HG02623 (cell line): ENCODE measurements around the gene CASP10.

Experiments used
- ATAC-seq: cut with Tn5 transposase; IDR thresholded peaks from one replicate; pipeline ENCODE4 v1.9.1; 2021; ENCODE audit warnings: moderate library complexity; ENCODE audit not compliant: unreplicated experiment

Gene CASP10

DNA sequence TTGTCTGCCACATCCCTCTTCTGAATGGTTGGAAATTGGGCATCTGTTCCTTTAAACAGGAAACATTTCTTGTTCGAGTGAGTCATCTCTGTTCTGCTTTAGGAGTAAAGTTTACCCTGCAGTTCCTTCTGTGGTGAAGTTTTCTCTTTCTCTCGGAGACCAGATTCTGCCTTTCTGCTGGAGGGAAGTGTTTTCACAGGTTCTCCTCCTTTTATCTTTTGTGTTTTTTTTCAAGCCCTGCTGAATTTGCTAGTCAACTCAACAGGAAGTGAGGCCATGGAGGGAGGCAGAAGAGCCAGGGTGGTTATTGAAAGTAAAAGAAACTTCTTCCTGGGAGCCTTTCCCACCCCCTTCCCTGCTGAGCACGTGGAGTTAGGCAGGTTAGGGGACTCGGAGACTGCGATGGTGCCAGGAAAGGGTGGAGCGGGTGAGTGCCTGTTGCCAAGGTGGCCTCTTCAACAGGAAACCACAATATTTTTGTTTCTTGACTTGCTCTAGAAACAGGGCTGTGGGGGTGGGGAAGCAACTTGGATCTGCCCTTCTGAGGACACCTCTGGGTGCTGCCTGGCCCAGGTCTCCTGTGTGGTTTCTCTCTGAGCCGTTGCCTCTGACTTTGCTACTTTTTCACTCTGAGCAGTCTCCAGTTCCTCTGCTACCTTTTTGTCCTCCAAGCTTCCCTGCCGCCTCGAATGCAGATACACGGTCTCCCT is 75.2 kb downstream of the CASP10 start:
- ATAC-seq, result peak; percentile 62

DNA sequence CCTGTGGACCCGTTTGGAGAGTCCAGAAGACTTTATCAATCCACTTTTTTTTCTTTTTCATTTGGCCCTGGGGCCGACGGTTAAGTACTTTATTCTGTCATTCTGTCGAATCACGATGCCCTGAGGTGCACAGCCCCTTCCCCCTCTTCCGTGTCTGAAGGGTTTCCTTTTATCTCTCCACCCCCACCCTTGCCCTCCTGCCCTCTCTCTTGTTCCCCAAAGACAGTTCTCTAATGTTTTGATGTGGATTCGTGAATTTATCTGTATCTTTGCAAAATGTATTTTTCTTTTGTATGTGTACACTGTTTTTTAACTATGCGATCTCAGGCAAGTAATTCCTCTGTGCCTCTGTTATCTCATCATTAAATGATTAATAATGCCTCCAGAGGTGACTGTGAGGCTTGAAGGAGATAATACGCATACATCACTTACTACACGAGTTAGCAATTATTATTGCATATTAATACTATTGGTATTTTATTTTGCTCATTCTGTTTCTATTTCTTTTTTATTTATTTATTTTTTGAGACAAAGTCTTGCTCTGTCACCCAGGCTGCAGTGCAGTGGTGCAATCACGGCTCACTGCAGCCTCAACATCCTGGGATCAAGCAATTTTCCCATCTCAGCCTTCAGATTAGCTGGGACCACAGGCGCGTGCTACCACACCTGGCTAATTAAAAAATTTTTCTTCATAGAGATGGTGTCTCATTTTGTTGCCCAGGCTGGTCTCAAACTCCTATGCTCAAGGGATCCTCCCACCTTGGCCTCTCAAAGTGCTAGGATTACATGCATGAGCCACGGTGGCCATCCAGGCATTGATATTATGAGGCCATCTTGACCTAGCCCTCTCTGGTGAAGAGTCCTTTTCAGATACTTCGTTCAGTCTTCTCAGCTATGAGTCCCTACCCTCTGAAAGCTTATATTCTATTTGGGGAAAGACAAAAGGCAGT is 76.0 kb downstream of the CASP10 start:
- peak; percentile 2 for ATAC-seq

DNA sequence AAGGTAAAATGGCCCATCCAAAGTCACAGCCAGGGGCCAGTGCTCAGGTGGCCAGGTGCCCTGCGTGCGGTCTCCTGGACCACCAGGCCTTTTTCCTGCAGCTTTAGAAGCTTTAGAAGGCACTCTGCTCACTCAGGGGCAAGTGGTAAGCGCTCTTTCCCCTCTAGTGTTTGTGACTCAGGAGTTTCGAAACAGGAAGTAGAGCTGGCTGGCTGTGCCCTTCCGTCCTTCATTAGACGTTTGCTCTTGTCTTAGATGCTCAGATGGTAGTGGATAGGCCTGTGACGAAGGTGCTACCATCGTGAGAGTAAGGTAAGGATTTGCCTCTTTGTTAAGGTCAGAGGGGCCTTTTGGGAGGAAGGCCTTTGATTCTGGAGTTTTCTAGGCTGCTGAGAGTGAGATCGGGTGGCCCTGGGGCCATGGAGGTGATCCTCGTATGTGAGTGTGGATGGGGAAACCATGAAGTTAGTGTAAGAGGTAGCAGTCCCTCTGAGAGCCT is 77.4 kb downstream of the CASP10 start, which contains the start of gene CASP8:
TSS of gene CASP8 (plus strand) at position 235 of the 499 bp plus-strand sequence. CDS start 5,951 bp downstream, outside the sequence.
- no peak for ATAC-seq

DNA sequence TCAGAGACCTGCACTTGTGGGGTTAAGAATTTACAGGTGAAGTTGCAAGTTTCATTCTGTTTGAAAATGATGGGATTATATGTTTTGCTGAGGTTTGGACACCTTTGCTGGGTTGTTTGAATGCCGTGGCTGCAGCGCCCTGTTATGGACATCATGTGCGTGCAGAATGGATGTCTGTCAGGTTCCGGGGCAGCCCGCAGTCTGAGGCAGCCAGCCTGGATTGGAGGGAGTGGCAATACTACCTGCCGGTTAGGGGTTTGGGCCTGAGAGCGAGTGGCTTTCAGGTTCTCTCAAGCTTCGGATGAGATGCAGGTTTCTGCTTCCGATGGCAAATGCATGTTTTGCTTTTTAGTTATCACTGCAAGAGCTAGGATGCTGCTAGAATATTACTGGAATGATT is 78.5 kb downstream of the CASP10 start:
- no peak for ATAC-seq

DNA sequence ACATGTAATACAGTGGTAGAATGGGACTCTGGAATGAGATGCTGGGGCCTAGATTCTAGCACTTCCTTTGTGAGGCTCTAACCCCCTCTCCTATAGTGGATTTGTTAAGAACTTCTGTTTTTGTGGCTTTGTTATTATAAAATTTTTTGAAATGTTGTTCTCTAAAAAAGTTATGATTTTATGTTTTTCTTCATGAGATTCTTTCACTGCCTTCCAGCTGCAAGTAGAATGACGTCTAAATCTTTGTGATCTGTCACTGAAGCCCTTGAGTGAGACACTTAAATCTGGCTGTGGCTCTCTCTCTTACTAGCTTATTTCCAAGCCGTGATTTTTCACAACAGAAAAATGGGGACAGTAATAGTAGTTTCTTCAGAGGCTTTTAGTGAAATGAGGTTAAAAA is 79.0 kb downstream of the CASP10 start:
- ATAC-seq, result no peak

DNA sequence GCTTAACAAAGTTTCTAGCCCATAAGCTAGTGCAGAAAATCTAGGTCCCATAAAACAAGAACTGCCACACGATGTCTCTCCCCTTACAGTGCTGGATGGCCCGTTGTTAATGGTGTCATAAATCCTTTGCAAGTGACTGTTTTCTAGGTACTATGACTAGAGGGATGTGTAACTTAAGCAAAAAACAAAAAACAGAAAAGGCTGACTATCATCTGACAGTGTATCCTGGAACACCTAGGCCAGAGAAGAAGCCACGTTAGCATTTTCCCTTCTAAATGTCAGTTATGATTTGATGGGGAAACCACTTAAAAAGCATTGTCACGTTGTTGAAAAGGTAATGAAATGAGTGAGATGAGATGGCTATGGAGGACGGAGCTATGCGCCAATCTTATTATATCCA is 79.8 kb downstream of the CASP10 start:
- ATAC-seq, result no peak

DNA sequence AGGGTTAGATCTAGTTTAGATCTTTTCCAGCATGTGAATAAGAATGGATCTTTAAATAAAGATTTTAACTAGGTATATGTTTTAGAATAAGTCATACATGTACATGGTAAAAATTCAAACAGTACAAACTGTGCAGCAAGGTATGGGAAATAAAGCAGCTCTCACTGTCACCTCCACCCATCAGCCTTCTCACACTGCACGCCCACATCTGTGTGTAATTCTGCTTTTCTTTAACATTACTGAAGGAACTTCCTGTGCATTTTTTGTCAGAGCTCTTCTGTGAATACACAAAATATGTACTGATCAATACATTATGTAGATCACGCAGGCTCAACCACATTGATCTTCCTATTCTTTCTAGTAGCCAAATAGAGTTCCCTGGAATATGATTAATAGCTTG is 80.8 kb downstream of the CASP10 start:
- no peak for ATAC-seq

DNA sequence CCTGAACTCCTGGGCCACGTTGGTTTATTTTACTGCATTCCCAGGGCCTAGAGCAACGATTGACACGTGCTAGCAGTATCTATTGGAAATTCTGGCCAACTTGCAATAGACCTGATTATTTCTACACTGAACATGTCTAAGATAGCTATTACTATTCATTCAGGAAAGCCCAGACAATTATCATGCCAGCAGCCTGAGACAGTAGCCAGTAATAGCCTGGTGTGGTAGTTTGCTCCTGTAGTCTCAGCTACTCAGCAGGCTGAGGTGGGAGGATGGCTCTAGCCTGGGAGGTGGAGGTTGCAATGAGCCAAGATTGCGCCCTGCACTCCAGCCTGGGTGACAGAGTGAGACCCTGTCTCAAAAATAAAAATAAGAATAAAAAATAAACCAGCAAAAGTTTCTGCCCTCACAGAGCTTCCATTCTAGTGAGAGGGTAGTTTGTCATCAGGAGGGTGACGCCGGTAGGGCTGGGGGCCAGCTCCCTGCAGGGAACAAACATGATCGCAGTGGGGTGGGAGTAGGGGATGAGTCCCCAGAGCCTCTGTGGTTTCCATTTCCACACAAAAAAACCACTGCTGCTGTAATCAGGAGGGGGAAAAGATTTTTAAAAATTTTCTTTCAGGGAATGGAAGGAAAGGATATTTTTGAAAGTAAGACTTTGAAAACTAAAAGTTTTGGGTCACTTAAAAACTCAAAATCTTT is 81.7 kb downstream of the CASP10 start:
- ATAC-seq, result no peak

DNA sequence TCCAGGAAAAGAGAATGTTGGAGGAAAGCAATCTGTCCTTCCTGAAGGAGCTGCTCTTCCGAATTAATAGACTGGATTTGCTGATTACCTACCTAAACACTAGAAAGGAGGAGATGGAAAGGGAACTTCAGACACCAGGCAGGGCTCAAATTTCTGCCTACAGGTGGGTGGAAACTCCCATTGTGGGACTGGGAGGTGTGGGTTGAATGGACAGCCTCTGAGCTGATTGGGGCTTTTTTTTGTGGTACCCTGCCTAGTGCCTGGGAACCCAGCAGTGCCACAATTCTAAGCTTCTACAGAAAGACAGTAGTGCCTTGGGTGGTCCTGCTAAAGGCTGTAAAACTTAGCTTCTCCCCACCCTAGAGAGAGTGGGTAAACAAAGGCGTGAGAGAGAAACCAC is 83.7 kb downstream of the CASP10 start:
- no peak for ATAC-seq

DNA sequence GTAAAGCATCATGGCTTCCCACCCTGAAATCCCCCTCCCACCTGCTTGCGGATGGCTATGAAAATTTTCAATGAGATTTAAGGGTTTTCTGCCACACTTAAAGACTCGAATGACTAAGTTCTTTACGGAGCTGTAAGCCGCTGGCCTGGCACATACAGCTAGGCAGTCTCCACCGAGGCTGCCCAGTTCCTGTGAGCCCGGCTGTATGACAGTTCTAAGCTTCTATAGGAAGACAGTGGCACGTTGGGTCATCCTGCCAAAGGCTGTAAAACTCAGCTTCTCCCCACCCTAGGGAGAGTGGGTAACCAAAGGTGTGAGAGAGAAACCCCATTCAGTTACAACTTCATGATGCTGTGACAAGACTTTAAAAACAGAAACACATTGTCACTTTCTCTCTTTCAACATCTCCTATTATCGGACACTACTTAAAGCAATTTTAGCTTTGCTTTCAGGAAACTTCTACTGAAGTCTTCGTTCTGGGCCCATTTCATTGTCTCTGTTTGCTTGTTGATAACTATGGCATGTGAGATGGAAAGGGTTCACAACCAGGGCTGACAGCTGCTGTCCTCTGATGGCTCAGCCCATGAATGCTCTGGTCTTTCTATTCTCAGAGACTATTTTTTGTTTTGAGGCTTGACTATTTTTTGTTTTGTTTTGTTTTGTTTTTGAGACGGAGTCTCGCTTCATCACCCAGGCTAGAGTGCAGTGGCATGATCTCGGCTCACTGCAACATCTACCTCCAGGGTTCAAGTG is 84.5 kb downstream of the CASP10 start:
- no peak for ATAC-seq

DNA sequence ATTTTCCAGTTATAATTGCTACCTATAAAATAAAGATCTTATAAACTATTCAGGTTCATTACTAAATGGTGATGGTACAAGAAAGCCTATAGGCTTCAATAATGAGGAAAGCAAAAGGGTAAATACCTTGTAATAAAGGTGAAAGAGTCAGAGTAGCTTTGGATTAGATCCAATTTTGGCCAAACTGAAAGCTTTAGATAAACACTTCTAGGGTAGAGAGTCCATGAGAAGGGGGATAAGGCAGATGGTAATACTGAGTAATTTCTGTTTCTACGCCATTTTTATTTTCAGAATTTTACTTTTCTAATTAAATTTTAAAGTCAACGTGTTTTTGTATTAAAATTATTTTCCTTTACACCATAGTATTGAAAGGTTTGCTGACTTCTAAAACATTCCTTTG is 86.8 kb downstream of the CASP10 start:
- ATAC-seq, result no peak

DNA sequence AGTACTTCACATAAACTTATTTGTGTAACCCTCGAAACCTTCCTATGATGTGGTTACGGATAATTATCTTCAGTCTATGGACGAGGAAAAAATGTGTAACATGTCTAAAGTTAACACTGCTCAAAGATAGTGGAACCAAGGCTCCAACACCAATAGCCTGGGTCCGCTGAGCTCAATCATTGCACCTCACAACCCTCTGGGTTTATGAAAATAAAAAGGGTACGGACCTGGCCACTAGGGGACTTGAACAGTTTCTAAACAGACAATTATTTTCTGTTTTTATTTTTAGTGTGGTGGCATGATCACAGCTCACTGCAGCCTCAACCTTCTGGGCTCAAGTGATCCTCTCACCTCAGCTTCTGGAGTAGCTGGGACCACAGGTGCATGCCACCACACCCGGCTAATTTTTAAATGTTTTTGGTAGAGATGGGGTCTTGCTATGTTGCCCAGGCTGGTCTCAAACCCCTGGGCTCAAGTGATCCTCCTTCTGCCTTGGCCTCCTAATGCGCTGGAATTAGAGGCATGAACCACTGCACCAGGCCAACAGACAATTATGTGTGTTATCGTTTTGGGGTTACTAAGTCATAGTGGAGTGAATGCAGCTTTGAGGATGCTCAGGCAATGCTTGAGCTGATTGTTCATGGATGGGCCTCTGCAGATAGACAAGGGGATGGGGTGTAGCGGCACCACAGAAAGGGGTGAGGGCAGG is 87.5 kb downstream of the CASP10 start:
- no peak for ATAC-seq

DNA sequence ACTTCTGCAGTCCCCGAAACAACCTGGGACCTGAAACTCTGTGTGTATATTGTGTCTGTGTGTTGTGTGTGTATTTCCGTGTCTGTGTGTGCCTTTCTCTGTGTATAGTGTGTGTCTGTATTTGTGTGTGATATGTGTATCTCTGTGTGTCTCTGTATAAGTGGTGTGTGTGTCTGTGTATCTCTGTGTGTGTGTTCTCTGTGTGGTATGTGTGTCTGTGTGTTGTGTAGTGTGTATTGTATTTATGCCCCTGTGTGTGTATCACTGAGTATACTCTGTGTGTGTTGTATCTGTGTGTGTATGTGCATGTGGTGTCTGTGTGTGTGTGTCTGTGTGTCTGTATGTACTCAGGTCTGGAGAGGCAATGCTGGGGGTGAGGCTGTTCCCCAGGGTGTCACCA is 89.0 kb downstream of the CASP10 start:
- ATAC-seq, result no peak

DNA sequence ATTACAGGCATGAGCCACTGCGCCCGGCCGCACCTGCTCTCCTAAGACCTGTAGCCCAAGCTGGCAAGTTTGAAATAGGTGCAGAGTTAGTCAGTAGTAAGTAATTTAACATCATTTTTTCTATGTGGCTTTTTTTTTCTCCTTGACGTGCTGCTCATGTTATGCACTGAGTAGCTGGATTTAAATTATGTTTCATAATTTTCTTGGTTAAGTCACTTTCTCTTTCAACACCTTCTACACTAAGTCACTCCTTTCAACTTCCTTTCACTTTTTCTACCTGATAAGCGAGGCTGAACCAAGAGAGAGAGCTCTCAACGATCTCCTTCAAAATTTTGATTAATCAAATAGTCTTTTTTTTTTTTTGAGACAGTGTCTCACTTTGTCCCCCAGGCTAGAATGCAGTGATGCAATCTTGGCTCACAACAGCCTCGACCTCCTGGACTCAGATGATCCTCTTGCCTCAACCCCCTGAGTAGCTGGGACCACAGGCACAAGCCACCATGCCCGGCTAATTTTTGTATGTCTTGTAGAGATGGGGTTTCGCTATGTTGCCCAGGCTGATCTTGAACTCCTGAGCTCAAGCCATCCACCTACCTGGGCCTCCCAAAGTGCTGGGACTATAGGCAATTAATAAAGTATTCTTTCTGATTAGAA is 90.5 kb downstream of the CASP10 start:
- no peak for ATAC-seq

DNA sequence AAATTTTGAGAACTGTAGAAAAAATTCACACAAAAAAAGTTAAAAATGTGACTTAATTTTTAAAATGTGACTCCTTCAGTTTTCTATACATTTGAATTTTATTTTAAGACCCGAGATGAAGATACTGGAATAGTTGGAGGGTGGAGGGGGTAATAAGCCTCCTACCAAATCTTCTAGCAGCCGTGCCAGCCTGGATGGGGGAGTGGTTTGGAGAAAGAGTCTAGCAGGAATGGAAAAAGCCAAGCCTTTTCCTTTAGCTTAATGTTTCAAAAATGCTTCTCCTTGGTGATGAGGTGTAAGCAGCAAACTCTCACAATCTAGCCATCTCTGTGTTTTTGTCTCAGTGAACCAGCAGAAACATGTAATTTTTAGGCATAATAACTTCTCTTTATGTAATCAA is 92.1 kb downstream of the CASP10 start:
- ATAC-seq, result no peak

DNA sequence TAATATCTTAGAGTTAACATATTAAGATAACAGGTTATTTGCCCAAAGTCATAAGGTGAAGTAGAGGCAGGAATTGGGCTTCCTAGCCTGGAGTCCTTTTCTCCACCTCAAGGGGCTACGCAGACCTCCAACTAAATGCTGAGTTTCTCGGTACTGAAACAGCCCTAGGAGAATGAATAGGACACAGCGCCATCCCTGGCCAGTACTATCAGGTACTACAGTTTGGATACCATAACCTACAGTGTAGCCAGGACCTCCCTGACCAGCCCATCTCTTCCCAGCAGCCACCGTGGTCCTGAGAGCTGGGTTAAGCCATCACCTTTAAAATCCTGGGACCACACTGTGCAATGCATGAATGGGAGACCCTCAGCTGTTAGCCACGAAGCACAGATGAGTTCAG is 93.0 kb downstream of the CASP10 start:
- ATAC-seq, result no peak

DNA sequence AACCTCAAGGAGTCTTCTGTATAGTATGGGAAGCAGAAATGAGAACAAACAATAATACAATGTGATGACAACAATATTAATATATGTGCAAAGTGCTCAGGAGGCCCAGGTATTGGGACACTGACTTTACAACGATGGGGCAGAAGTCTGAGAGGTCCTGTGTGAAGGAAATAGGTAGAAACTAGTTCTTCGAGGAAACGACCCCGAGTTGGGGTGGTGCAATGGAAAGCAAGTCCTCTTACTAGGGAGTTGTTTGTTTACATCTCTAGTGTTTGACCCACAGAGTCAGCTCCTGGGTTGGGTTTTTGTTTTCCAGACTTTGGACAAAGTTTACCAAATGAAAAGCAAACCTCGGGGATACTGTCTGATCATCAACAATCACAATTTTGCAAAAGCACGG is 93.6 kb downstream of the CASP10 start:
- ATAC-seq, result no peak
